IMR-90 (cell line): ENCODE measurements around the gene CHSY3.

Source experiments
- BHLHE40 ChIP-seq: fragments of 150-350 bp; IDR thresholded peaks from 2 replicates; pipeline ENCODE4 v1.6.1; 2016; ENCODE audit warnings: mild to moderate bottlenecking, low read depth, low read length
- CEBPB ChIP-seq: IDR thresholded peaks from 2 replicates; pipeline ENCODE4 v1.6.1; 2012; ENCODE audit warnings: low read depth, low read length, improper control_type of control experiment
- CHD1 ChIP-seq: IDR thresholded peaks from 2 replicates; pipeline ENCODE4 v1.6.1; 2012; ENCODE audit warnings: low read depth, low read length, improper control_type of control experiment
- MAZ ChIP-seq: IDR thresholded peaks from 2 replicates; pipeline ENCODE4 v1.6.1; 2012; ENCODE audit warnings: low read depth, mild to moderate bottlenecking, low read length, improper control_type of control experiment, moderate library complexity, borderline replicate concordance
- POLR2A ChIP-seq: IDR thresholded peaks from 2 replicates; pipeline ENCODE4 v1.6.1; 2012; ENCODE audit warnings: mild to moderate bottlenecking, low read depth, low read length
- RFX5 ChIP-seq: IDR thresholded peaks from 2 replicates; pipeline ENCODE4 v1.8.0; 2012; ENCODE audit warnings: low read depth, mild to moderate bottlenecking, low read length, moderate library complexity
- SMC3 ChIP-seq: fragments of 150-350 bp; IDR thresholded peaks from 2 replicates; pipeline ENCODE4 v1.6.1; 2016; ENCODE audit warnings: low read depth, mild to moderate bottlenecking, antibody characterized with exemption, low read length, moderate library complexity
- USF2 ChIP-seq: fragments of 150-350 bp; IDR thresholded peaks from 2 replicates; pipeline ENCODE4 v1.6.1; 2017; ENCODE audit warnings: mild to moderate bottlenecking, antibody characterized with exemption, low read length, low read depth
- TF ChIP-seq, protein P1 (sequence below): conservative IDR thresholded peaks from 2 replicates; pipeline ENCODE4 v1.5.1; 2012; ENCODE audit warnings: mild to moderate bottlenecking, low read depth, low read length, improper control_type of control experiment

DNA sequence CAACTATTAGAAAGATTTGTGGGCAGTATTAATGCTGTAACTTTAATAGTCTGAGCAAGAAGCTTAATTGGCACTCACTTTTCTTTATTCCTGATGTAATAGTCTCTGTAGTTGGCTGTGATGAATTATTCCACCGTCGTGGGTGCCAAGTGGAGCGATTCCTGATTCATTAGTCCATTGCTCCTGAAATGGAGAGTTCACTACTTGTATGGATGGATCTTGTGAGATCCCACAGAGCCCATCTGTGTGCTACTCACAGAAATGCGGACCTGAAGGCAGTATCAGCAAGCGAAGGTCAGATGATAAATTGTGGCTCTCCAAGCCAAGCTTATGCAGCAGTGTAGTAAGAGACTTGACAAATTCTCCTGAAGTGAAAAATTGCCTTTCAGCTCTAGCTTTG is 212.2 kb downstream of the CHSY3 start:
- TF ChIP-seq POLR2A (no peak), CEBPB (no peak), CHD1 (no peak), USF2 (no peak), MAZ (no peak), RFX5 (no peak), BHLHE40 (no peak), SMC3 (no peak)
- TF ChIP-seq, protein P1, sequence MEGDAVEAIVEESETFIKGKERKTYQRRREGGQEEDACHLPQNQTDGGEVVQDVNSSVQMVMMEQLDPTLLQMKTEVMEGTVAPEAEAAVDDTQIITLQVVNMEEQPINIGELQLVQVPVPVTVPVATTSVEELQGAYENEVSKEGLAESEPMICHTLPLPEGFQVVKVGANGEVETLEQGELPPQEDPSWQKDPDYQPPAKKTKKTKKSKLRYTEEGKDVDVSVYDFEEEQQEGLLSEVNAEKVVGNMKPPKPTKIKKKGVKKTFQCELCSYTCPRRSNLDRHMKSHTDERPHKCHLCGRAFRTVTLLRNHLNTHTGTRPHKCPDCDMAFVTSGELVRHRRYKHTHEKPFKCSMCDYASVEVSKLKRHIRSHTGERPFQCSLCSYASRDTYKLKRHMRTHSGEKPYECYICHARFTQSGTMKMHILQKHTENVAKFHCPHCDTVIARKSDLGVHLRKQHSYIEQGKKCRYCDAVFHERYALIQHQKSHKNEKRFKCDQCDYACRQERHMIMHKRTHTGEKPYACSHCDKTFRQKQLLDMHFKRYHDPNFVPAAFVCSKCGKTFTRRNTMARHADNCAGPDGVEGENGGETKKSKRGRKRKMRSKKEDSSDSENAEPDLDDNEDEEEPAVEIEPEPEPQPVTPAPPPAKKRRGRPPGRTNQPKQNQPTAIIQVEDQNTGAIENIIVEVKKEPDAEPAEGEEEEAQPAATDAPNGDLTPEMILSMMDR = no peak
